Mesodermal cell (in vitro differentiated cells): Measurements from ENCODE around the gene RAB9A.
A peak's percentile ranks its signal among the peaks of the same experiment; 100 is the strongest.

Experiments
- H3K27ac ChIP-seq: 2 replicates; pipeline ENCODE4 v1.7.0; 2013; ENCODE audit warnings: mild to moderate bottlenecking, low read depth, low read length, moderate library complexity; ENCODE audit not compliant: severe bottlenecking
- H3K36me3 ChIP-seq: 2 replicates; pipeline ENCODE4 v1.7.1; 2013; ENCODE audit warnings: mild to moderate bottlenecking, low read length, moderate library complexity; ENCODE audit not compliant: control insufficient read depth, insufficient read depth
- H3K4me1 ChIP-seq: one replicate; pipeline ENCODE4 v1.7.1; 2013; ENCODE audit warnings: mild to moderate bottlenecking, low read length; ENCODE audit not compliant: insufficient read depth, control insufficient read depth, poor library complexity, severe bottlenecking
- H3K4me3 ChIP-seq: 2 replicates; pipeline ENCODE4 v1.7.0; 2013; ENCODE audit warnings: low read length, control low read depth, mild to moderate bottlenecking; ENCODE audit not compliant: insufficient read depth, poor library complexity, severe bottlenecking; ENCODE audit errors: extremely low read depth
- H3K9me3 ChIP-seq: 2 replicates; pipeline ENCODE4 v1.7.1; 2013; ENCODE audit warnings: mild to moderate bottlenecking, low read length, moderate library complexity; ENCODE audit not compliant: control insufficient read depth
- WGBS, 2 experiments: methylation state at CpG; one replicate each; pipeline ENCODE4 v1.1.5; 2013; ENCODE audit warnings: missing lambda C conversion rate in 2 of 2; ENCODE audit not compliant: insufficient coverage in 2 of 2; 5-methylcytosine and 5-hydroxymethylcytosine counted together

Gene RAB9A

DNA sequence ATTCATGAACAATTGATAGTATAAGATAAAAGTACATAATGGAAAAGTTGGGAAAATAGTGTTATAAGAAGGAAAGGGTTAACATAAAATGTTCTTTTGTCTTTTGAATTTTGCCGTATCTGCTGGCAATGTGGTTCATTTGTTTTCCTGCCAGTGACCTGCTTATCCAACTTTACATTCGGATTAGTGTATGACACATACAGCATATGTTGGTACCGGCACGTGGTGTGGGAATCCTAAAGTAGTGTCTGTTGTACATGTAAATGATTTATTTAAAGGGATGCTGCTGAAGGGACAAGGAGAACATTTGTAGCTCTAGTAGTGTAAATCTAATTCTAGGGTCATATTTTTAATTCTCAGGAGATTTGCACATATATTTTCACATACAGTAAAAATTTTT lies 11.5 kb downstream of the RAB9A start:
- no peak overlapping the region for H3K27ac ChIP-seq
- H3K4me1 ChIP-seq: peaks cover 2% of the 10 kb centered on the region
- H3K4me3 ChIP-seq: no peak overlapping the region
- no peaks in the 10 kb centered on the region for H3K9me3 ChIP-seq
- peaks cover 8% of the 10 kb centered on the region for H3K36me3 ChIP-seq
- WGBS, 2 experiments: no CpG with 5 or more reads among the region's 4 CpGs

DNA sequence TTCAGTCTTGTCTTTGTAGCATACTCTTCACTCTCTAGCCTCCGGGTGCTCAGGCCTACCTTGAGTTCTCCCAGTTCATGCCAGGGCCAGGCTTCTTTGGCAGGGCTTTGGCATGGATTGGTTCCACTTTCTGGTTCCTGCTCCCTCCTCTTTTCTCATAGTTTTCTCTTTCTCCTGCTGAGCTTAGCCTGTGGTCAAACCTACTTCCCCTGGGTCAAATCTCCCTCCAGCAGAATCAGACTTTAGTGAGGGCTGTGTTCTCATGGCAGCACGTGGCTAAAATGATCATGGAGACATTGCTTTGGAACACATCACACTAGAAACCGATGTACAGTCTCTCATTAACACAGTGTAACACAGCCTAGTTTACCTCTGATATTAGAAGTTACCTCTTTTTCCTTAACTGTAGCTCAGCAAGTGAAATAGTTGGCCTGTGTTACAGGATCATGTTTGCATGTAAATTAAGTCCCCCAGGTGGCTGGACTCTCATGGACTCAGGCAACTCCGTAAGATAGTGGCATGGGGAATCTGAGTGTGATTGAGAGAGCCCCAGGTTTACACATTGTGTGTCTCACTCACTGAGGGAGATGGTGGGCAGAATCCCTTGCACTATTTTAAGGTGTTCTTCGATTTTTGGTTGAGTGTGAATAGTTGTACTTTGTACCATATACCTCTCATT lies 13.3 kb downstream of the RAB9A start:
- Histone ChIP-seq H3K27ac (no peak overlapping the region), H3K9me3 (no peaks in the 10 kb centered on the region), H3K4me3 (no peak overlapping the region), H3K36me3 (peaks cover 11% of the 10 kb centered on the region), H3K4me1 (peaks cover 2% of the 10 kb centered on the region)
- 93% methylated on average over 2 of the region's 5 CpGs; no CpG with 5 or more reads in 1 of the 2 experiments for WGBS, 2 experiments

DNA sequence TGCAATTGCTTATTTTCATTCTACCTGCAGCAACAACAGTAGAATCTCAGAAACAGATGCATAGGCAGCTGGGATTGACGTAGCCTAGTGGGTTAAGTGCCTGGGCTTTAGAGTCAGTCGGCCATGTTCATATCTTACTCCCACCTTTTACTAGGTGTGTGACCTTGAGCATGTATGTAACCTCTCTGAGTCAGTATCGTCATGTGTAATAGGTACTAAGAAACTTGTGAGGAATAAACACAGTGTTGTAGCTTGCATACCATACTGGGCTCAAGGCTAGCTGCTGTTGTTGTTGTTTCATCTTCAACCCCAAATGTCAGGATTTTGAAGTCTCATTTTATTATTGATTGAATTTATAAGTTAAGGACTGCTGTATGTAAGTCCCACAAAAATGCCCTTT lies 14.2 kb downstream of the RAB9A start:
- Histone ChIP-seq H3K4me1 (peaks cover 2% of the 10 kb centered on the region), H3K36me3 (peaks cover 12% of the 10 kb centered on the region), H3K27ac (no peak overlapping the region), H3K4me3 (no peak overlapping the region), H3K9me3 (no peaks in the 10 kb centered on the region)
- WGBS, 2 experiments: 100% methylated on average over 1 of the region's 3 CpGs; no CpG with 5 or more reads in 1 of the 2 experiments

DNA sequence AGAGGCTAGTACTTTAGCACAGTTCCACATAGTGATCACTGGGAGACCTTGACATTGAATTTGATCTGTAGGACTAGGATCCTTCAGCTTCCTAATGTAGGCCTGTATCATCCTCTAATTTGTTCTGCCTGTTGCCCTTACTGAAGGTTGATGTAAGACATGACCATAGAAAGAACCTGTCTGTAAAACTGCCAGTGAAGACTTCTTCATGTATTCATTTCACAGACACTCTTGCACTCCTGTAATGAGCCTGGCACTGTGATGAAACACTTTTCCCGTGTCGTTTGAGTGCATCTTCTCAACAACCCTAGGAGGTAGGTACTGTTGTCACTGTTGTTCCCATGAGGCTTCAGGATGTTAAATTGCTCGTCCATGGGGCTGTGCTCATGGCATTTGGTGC lies 14.7 kb downstream of the RAB9A start:
- Histone ChIP-seq H3K4me1 (peaks cover 2% of the 10 kb centered on the region), H3K27ac (no peak overlapping the region), H3K4me3 (no peak overlapping the region), H3K36me3 (peaks cover 12% of the 10 kb centered on the region), H3K9me3 (no peaks in the 10 kb centered on the region)
- WGBS, 2 experiments: 94 to 100% methylated on average over 1 to 2 of the region's 3 CpGs

DNA sequence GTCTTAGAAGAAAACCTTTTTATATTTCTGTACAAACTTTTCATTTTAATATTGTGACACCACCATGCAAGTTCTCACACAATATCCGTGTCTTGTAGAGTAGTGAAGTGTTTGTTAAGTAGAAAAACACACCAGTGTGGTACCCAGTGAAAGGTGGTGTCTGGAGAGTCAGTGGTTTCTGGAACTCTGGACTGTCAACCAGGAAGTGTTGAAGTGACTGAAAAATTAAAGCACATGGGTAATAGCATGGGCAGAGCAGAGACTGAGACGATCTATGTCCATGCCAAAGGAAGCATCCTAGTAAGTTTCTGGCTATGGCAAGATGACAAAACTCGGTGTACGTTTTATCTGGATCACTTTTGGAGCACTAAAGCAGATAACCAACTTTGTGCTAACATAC lies 22.2 kb downstream of the RAB9A start:
- no peak overlapping the region for H3K4me3 ChIP-seq
- H3K27ac ChIP-seq: no peak overlapping the region
- H3K36me3 ChIP-seq: peaks cover 26% of the 10 kb centered on the region
- no peaks in the 10 kb centered on the region for H3K4me1 ChIP-seq
- no peaks in the 10 kb centered on the region for H3K9me3 ChIP-seq
- 94 to 100% methylated on average over 2 to 3 of the region's 4 CpGs for WGBS, 2 experiments

DNA sequence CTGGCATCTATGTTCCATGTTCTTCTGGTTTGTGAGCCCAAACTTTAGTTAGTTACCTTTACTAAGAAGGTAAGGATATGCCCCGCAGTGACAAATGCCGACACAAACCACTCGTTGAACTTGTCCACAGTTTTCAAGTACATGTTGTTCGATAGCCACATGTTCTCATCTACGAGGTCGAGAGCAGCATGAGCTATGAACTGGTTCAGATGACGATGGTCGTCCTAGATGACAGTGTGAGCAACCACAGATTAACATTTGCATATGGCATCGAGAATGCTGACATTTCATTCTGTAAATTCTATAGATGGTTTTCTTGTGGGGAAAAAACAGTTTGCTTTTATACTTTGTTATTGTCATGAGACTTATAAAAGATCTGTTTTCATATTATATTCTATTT lies 27.5 kb downstream of the RAB9A start:
- H3K4me1 ChIP-seq: peaks cover 7% of the 10 kb centered on the region
- no peak overlapping the region for H3K4me3 ChIP-seq
- H3K9me3 ChIP-seq: no peaks in the 10 kb centered on the region
- 97 to 100% methylated on average over 3 to 5 of the region's 9 CpGs for WGBS, 2 experiments
- H3K36me3 ChIP-seq: peaks cover 33% of the 10 kb centered on the region
- H3K27ac ChIP-seq: no peak overlapping the region

DNA sequence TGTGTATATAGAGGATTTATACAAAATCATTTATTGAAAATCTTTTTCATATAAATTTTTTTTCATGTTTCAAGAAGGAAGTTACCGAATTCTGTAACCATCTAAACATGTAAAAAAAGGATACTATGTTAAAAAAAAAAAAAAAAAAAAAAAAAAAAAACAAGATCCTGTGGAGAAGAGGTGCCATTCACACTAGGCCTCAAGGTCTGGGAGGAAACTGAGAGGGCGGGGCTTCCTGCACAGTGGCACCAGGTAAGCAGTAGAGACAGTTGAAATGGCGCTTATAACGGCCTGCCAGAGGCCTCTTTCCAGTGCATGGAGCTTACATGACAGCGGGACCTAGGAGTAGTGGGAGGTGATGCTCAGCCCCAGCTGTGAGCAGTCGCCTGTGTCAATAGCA lies 28.0 kb downstream of the RAB9A start:
- H3K4me1 ChIP-seq: peaks cover 7% of the 10 kb centered on the region
- H3K27ac ChIP-seq: no peak overlapping the region
- H3K9me3 ChIP-seq: no peaks in the 10 kb centered on the region
- H3K36me3 ChIP-seq: peaks cover 28% of the 10 kb centered on the region
- H3K4me3 ChIP-seq: no peak overlapping the region
- no CpG with 5 or more reads among the region's 6 CpGs for WGBS, 2 experiments

DNA sequence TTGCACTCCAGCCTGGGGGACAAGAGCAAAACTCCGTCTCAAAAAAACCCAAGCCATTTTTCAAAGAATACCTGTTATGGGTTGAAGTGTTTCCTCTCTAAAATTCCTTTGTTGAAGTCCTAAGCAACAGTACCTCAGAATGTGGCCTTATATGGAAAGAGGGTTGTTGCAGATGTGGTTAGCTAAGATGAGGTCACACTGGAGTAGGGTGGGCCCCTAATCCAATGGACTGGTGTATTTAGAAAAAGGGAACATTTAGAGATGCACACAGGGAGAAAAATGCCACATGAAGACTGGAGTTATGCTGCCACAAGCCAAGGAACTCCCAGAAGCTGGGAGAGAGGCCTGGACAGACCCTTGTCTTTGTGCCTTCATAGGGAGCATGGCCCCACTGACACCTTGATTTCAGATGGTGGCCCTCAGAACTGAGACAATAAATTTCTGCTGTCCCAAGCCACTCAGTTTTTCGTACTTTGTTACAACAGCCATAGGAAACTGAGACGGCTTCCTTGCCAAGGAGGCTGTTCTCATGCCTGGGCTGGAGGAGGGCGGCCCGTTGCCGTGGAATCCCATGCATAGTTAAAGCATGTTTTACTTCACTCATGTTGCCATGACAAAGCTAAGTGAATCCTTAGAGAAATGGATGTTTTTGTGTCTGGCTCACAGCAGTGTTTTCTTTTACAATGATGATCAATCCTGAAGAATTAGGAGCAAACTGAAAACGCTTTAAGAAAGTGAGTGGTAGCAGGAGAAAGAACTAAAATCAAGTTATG lies 29.0 kb downstream of the RAB9A start:
- peaks cover 7% of the 10 kb centered on the region for H3K4me1 ChIP-seq
- peaks cover 23% of the 10 kb centered on the region for H3K36me3 ChIP-seq
- WGBS, 2 experiments: 79% methylated on average over 4 of the region's 7 CpGs; no CpG with 5 or more reads in 1 of the 2 experiments
- H3K27ac ChIP-seq: peak overlapping the region; percentile 64
- H3K4me3 ChIP-seq: no peak overlapping the region
- H3K9me3 ChIP-seq: no peaks in the 10 kb centered on the region

DNA sequence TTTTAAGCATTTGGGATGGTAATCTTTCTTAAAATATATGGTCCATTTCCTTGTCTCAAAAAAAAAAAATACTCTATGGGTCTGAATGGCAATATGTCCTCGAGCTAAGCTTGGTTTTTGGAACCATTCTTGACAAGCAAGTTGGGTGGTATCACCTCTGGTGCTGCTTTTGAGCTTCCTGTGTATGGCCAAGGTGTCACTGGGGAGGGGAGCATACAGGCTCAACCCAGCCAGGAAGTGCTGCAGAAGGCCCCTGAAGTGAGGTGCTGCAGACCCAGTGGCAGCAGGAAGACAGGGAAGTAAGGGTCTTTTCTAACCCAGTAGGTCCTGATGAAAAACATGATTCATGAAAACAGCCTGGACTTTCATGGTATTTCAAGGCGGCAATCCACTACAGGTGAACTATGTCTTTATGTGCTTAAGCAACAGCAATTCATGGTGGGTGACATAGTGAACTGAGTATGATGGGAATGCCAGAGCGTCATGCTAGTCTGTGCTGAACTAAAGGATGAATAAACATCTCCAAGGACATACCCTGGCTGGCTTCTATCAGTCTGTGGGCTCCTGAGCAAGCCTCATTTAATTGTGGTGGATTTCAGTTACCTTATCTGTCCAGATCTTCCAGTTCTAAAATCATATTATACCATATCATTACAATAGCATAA lies 30.4 kb downstream of the RAB9A start:
- peaks cover 7% of the 10 kb centered on the region for H3K4me1 ChIP-seq
- WGBS, 2 experiments: 100% methylated on average over 1 to 2 of the region's 3 CpGs
- H3K36me3 ChIP-seq: peaks cover 23% of the 10 kb centered on the region
- H3K27ac ChIP-seq: no peak overlapping the region
- H3K9me3 ChIP-seq: no peaks in the 10 kb centered on the region
- H3K4me3 ChIP-seq: no peak overlapping the region

DNA sequence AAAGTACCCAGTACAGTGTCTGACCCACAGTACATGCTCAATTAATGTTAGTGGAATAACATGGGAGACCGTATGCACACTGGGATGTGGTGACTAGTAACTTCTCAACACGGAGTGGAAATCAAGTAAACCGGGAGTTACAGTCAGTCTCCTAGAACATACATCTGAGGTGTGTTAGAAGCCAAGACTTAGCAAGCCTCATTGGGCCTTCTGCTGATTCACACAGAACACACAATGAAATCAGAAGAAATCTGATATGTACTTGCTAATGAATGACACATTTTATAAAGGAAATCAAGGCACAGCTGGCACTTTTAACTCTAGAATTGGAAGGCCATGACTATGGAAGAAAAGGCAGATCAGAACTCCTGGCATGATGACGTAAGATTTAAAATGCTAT lies 32.4 kb downstream of the RAB9A start:
- Histone ChIP-seq H3K9me3 (no peaks in the 10 kb centered on the region), H3K4me3 (no peak overlapping the region), H3K36me3 (peaks cover 23% of the 10 kb centered on the region), H3K4me1 (peaks cover 7% of the 10 kb centered on the region), H3K27ac (no peak overlapping the region)
- 90 to 100% methylated on average over 1 to 2 of the region's 4 CpGs for WGBS, 2 experiments
